NT2/D1 (cell line): Measurements from ENCODE around the gene ACP7.

Source experiments
- DNase-seq: peaks from one replicate; pipeline ENCODE4 v3.0.0-alpha.2; 2011; ENCODE audit warnings: low read depth, low spot score
- H3K27me3 ChIP-seq: 2 replicates; pipeline ENCODE4 v1.6.0; 2011; ENCODE audit warnings: mild to moderate bottlenecking; ENCODE audit not compliant: insufficient read length, insufficient read depth
- H3K36me3 ChIP-seq: 2 replicates; pipeline ENCODE4 v1.6.1; 2011; ENCODE audit warnings: mild to moderate bottlenecking, low read length, mixed read lengths; ENCODE audit not compliant: insufficient read depth, insufficient read length
- H3K4me1 ChIP-seq: 2 replicates; pipeline ENCODE4 v1.5.1; 2011; ENCODE audit not compliant: insufficient read depth, insufficient read length
- H3K4me3 ChIP-seq: 2 replicates; pipeline ENCODE4 v1.5.1; 2011; ENCODE audit warnings: low read depth; ENCODE audit not compliant: insufficient read length
- H3K9ac ChIP-seq: 2 replicates; pipeline ENCODE4 v1.6.0; 2011; ENCODE audit warnings: low read depth; ENCODE audit not compliant: insufficient read length
- H3K9me3 ChIP-seq: 2 replicates; pipeline ENCODE4 v1.5.1; 2011; ENCODE audit warnings: mild to moderate bottlenecking, low read length; ENCODE audit not compliant: insufficient read depth
- SUZ12 ChIP-seq: IDR thresholded peaks from 2 replicates; pipeline ENCODE4 v1.6.1; 2011; ENCODE audit not compliant: insufficient read length, insufficient read depth; ENCODE audit errors: extremely low read depth
- YY1 ChIP-seq: IDR thresholded peaks from 2 replicates; pipeline ENCODE4 v1.6.1; 2011; ENCODE audit not compliant: insufficient read length, insufficient read depth
- ZNF274 ChIP-seq: IDR thresholded peaks from 2 replicates; pipeline ENCODE4 v1.6.1; 2011; ENCODE audit warnings: mild to moderate bottlenecking, low read depth, low read length

Gene ACP7

GRCh38 chr19:39098365-39099269 is 14.4 kb downstream of the ACP7 start:
- no peak for DNase-seq
- no peak overlapping the region for H3K9ac ChIP-seq
- peaks cover 3% of the 10 kb centered on the region for H3K4me1 ChIP-seq
- TF ChIP-seq YY1 (no peak), ZNF274 (no peak), SUZ12 (no peak)
- H3K9me3 ChIP-seq = peaks cover 3% of the 10 kb centered on the region; the same call in 1 of the 2 replicates
- H3K27me3 ChIP-seq = no peaks in the 10 kb centered on the region
- H3K36me3 ChIP-seq = no peaks in the 10 kb centered on the region
- no peak overlapping the region for H3K4me3 ChIP-seq

GRCh38 chr19:39099341-39099740 is 15.2 kb downstream of the ACP7 start:
- no peak overlapping the region for H3K4me3 ChIP-seq
- DNase-seq = no peak
- no peak overlapping the region for H3K9ac ChIP-seq
- TF ChIP-seq SUZ12 (no peak), ZNF274 (no peak), YY1 (no peak)
- H3K36me3 ChIP-seq = no peaks in the 10 kb centered on the region
- no peaks in the 10 kb centered on the region for H3K27me3 ChIP-seq
- peaks cover 3% of the 10 kb centered on the region for H3K4me1 ChIP-seq
- peaks cover 3% of the 10 kb centered on the region; the same call in 1 of the 2 replicates for H3K9me3 ChIP-seq

GRCh38 chr19:39100500-39101166 is 16.5 kb downstream of the ACP7 start:
- DNase-seq = no peak
- Histone ChIP-seq H3K9me3 (peaks cover 3% of the 10 kb centered on the region; the same call in 1 of the 2 replicates), H3K4me3 (no peak overlapping the region), H3K27me3 (no peaks in the 10 kb centered on the region), H3K36me3 (no peaks in the 10 kb centered on the region), H3K9ac (no peak overlapping the region), H3K4me1 (peaks cover 3% of the 10 kb centered on the region)
- no peak for TF ChIP-seq YY1
- no peak for TF ChIP-seq ZNF274
- no peak for TF ChIP-seq SUZ12

- Histone ChIP-seq H3K4me3 (no peak overlapping the region), H3K27me3 (no peaks in the 10 kb centered on the region), H3K9ac (no peak overlapping the region), H3K9me3 (no peaks in the 10 kb centered on the region), H3K36me3 (no peaks in the 10 kb centered on the region), H3K4me1 (peaks cover 3% of the 10 kb centered on the region)
- DNase-seq = no peak
- TF ChIP-seq SUZ12 (no peak), YY1 (no peak), ZNF274 (no peak)
These were observed 19.0 kb downstream of the ACP7 start for GRCh38 chr19:39103151-39103550.

GRCh38 chr19:39104186-39104596 is 20.0 kb downstream of the ACP7 start:
- TF ChIP-seq YY1 (no peak), SUZ12 (no peak), ZNF274 (no peak)
- no peak overlapping the region for H3K4me3 ChIP-seq
- no peaks in the 10 kb centered on the region for H3K4me1 ChIP-seq
- H3K27me3 ChIP-seq = no peaks in the 10 kb centered on the region
- no peaks in the 10 kb centered on the region for H3K36me3 ChIP-seq
- no peak for DNase-seq
- no peaks in the 10 kb centered on the region for H3K9me3 ChIP-seq
- H3K9ac ChIP-seq = no peak overlapping the region

- Histone ChIP-seq H3K9ac (no peak overlapping the region), H3K36me3 (no peaks in the 10 kb centered on the region), H3K4me1 (no peaks in the 10 kb centered on the region), H3K9me3 (no peaks in the 10 kb centered on the region), H3K27me3 (no peaks in the 10 kb centered on the region), H3K4me3 (no peak overlapping the region)
- no peak for TF ChIP-seq ZNF274
- no peak for TF ChIP-seq YY1
- DNase-seq = no peak
These were observed 22.0 kb downstream of the ACP7 start for GRCh38 chr19:39106194-39106593.

GRCh38 chr19:39109641-39110040 is 25.5 kb downstream of the ACP7 start:
- Histone ChIP-seq H3K9me3 (no peaks in the 10 kb centered on the region), H3K9ac (no peak overlapping the region), H3K4me3 (no peak overlapping the region), H3K4me1 (no peaks in the 10 kb centered on the region), H3K27me3 (no peaks in the 10 kb centered on the region), H3K36me3 (no peaks in the 10 kb centered on the region)
- DNase-seq = no peak
- TF ChIP-seq ZNF274 (no peak), SUZ12 (no peak), YY1 (no peak)
